ENCODE data around the gene MC5R. TPM values are rescaled to one million over a fixed set of nuclear protein-coding genes. Genes with fewer than 3 reads are reported as not detected.

The MC5R gene
- total RNA-seq, 4 donors from 2014 or later = 0.38 to 0.57 TPM; not detected in 2

DNA sequence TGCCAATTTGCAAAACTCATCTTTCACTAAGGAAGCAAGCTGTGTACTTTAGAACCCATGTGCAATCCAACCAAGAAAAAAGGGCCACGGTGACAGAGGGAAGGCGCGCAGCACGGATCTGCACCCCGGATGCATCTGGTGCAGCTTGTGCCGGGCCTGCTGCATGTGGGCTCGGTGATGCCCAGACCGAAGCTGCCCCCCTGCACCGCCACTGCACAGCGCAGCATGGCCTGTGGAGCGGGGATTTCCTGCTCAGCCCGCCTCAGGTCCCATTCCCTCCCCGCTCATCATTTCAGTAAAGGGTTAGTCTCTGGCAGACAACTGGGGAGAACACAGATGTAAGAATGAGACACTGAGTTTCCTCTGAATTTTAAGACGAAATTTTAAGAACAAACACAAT, 48.4 kb downstream of the MC5R start:
- peaks cover 0 to 7% (median 0%) of the 10 kb centered on the region in 3 donors for H3K4me1 ChIP-seq
- intact Hi-C loops (cut with DNase I) = no loop called here
- peaks cover 0 to 51% (median 0%) of the 10 kb centered on the region in 4 donors for H3K27me3 ChIP-seq
- H3K4me3 ChIP-seq = no peak overlapping the region
- no peaks in the 10 kb centered on the region for H3K36me3 ChIP-seq
- no peak for DNase-seq
- H3K9me3 ChIP-seq = no peaks in the 10 kb centered on the region
- WGBS, 2 donors = 80 to 91% methylated on average over 8 to 13 of the region's 14 CpGs
- no peak for TF ChIP-seq POLR2A (IDR thresholded peaks at IDR 0.05)
- TF ChIP-seq, protein P1, sequence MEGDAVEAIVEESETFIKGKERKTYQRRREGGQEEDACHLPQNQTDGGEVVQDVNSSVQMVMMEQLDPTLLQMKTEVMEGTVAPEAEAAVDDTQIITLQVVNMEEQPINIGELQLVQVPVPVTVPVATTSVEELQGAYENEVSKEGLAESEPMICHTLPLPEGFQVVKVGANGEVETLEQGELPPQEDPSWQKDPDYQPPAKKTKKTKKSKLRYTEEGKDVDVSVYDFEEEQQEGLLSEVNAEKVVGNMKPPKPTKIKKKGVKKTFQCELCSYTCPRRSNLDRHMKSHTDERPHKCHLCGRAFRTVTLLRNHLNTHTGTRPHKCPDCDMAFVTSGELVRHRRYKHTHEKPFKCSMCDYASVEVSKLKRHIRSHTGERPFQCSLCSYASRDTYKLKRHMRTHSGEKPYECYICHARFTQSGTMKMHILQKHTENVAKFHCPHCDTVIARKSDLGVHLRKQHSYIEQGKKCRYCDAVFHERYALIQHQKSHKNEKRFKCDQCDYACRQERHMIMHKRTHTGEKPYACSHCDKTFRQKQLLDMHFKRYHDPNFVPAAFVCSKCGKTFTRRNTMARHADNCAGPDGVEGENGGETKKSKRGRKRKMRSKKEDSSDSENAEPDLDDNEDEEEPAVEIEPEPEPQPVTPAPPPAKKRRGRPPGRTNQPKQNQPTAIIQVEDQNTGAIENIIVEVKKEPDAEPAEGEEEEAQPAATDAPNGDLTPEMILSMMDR (IDR thresholded peaks at IDR 0.05) = no peak
- H3K27ac ChIP-seq = no peak overlapping the region

DNA sequence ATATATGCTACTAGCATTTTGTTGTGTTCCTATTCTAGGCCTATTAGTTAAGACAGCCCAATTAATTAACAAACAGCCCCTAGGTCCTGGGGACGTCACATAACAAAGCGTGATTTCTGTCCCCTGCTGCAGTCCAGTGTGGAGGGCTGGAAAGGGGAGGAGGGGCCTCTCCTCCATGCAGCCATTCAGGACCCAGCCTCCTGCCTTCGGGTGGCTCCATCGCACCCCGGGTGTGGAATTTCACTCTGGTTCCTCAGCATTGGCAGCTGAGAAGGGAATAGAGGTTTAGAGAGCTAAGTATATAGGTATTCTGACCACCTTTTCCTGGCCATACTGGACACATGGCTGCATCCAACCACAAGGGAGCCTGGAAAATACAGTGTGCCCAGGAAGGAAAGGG, 49.0 kb downstream of the MC5R start:
- DNase-seq = no peak
- WGBS, 2 donors = 40 to 70% methylated on average over 2 to 5 of the region's 5 CpGs

GRCh38 chr18:13874558-13874957, 50.6 kb downstream of the MC5R start:
- Histone ChIP-seq H3K36me3 (no peaks in the 10 kb centered on the region), H3K4me1 (no peaks in the 10 kb centered on the region), H3K9me3 (no peaks in the 10 kb centered on the region), H3K4me3 (no peak overlapping the region), H3K27ac (no peak overlapping the region), H3K27me3 (peaks cover 0 to 31% (median 0%) of the 10 kb centered on the region in 4 donors)
- intact Hi-C loops (cut with DNase I) = no loop called here
- TF ChIP-seq POLR2A (IDR thresholded peaks at IDR 0.05) = no peak
- TF ChIP-seq, protein P1 (IDR thresholded peaks at IDR 0.05) = no peak
- WGBS, 2 donors = 67 to 70% methylated on average over 4 of the region's 4 CpGs
- no peak for DNase-seq

More for the DNA sequence above, 49.0 kb downstream of the MC5R start:
- TF ChIP-seq, protein P1 (IDR thresholded peaks at IDR 0.05) = no peak
- TF ChIP-seq POLR2A (IDR thresholded peaks at IDR 0.05) = no peak
- intact Hi-C loops (cut with DNase I) = no loop called here
- Histone ChIP-seq H3K27ac (no peak overlapping the region), H3K4me1 (peaks cover 0 to 7% (median 0%) of the 10 kb centered on the region in 3 donors), H3K9me3 (no peaks in the 10 kb centered on the region), H3K27me3 (peaks cover 0 to 46% (median 0%) of the 10 kb centered on the region in 4 donors), H3K36me3 (no peaks in the 10 kb centered on the region), H3K4me3 (no peak overlapping the region)

Other genes starting within 250 kb of the MC5R start
- gene FAM210A, start 97.6 kb upstream of the MC5R start, total RNA-seq = 10 to 100 TPM in 3 of 4 donors, 1 to 10 TPM in 1; 9.7 to 15.8 (median 14.6) TPM
- 10 to 100 TPM in 3 of 4 donors, 1 to 10 TPM in 1; 8.8 to 25.0 (median 14.2) TPM for gene RNMT, start 97.5 kb upstream of the MC5R start, total RNA-seq
- gene MC2R, start 91.4 kb downstream of the MC5R start, total RNA-seq = not detected